ENCODE results near the gene DLG2.
"Not testable (repeated sequence)": the region's sequence is repeated elsewhere in the genome, so short reads cannot be mapped to it uniquely, and the experiment has no call there.

DLG2 gene

DNA sequence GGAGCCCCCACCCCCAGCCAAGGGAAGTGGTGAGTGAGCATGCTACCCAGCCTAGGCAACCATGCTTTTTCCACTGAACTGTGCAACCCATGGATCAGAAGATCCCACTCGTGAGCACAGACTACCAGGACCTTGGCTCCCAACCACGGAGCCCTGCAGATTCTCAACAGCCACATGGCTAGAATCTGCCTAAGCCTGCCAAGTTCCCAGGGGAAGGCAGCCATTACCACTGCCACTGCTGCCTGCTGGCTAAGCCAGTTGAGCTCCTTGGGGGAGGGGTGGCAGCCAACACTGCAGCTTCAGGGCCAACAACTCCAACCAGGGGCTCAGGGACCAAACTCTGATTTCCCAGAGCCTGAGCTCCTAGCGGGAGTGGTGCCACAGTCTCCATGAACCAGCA, 195.8 kb downstream of the DLG2 start:
- no peak for DNase-seq

- no peak for DNase-seq
Measured at GRCh38 chr11:85423794-85424193, 203.3 kb downstream of the DLG2 start.

- DNase-seq: no peak
Measured at GRCh38 chr11:85423316-85423715, 203.8 kb downstream of the DLG2 start.

DNA sequence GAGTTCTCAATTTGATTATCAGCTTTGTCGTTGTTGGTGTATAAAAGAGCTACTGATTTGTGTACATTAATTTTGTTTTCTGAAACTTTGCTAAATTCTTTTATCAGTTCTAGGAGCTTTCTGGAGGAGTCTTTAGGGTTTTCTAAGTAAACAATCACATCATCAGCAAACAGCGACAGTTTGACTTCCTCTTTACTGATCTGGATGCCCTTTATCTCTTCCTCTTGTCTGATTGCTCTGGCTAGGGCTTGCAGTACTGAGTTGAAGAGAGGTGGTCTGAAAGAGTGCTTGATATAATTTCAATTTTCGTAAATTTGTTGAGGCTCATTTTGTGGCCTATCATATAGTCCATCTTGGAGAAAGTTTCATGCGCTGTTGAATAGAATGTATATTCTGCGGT, 213.0 kb downstream of the DLG2 start:
- no peak for DNase-seq

GRCh38 chr11:85407648-85408047, 219.5 kb downstream of the DLG2 start:
- no peak for DNase-seq

DNA sequence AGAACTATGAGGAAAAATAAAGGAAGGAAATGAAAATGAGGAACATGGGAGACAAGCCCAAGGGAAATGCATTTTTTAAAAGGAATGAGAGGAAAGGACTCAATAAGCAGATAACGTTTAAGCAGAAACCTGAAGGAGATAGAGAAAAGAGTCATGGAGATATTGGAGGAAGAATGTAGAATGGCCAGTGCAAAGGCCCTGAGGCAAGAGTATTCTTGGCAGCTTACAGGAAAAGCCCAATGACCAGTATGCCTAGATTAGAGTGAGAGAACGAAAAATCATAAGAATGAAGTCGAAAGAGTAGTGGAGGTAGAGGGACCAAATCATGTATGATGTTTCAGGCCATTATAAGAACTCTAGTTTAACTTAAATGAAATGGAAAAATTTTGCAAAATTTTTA, 220.3 kb downstream of the DLG2 start:
- no peak for DNase-seq

GRCh38 chr11:85406316-85406715, 220.8 kb downstream of the DLG2 start:
- no peak for DNase-seq

GRCh38 chr11:85395515-85396055, 231.6 kb downstream of the DLG2 start:
- DNase-seq: not testable (repeated sequence)

- DNase-seq: no peak
Measured at GRCh38 chr11:85394283-85394682, 232.9 kb downstream of the DLG2 start.

DNA sequence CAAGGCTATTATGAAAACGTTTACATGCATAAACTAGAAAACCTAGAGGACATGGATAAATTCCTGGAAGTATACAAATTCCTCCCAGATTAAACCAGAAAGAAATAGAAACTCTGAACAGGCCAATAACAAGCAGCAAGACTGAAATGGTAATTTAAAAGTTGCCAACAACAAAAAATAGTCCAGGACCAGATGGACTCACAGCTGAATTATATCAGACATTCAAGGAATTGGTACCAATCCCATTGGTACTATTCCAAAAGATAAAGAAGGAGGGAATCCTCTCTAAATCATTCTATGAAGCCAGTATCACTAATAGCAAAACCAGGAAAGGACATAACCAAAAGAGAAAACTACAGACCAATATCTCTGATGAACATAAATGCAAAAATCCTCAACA, 236.0 kb downstream of the DLG2 start:
- DNase-seq: no peak

DNA sequence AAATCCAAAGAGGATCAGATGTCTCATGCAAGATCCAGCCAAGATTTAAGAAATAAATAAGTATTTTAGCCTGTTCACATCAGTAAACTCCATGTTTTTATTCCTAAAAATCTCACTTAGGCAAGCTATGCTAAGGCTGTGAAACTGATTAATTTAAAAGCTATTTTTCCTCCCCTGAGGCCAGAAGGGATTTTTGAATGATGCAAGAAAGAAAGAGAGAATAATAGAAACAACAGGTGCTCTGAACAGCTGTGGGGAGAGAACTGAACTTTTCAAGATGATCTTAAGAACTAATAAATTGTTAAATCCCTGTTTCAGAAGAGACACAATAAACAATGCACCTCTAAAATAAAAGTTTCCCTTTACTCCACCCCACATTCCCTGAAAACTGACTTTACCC, 241.6 kb downstream of the DLG2 start:
- no peak for DNase-seq

DNA sequence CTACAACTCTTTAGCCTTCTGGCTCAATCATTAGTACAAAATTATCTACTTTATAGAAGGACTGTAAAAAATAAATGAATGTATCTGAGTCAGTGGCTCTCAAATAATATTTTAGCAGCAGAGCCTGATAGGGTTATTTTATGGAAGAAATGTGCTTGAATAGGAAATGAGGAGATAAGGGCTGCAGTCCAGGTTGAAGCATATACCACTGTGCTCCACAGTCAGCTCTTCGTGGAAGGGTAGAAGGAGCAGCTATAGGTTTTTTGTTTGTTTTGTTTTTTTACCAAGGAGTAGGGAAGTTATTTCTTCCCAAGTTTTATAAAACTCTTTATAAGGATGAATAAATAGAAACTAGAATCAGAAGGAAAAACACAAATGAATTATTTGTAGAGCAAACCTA, 242.0 kb downstream of the DLG2 start:
- no peak for DNase-seq

DNA sequence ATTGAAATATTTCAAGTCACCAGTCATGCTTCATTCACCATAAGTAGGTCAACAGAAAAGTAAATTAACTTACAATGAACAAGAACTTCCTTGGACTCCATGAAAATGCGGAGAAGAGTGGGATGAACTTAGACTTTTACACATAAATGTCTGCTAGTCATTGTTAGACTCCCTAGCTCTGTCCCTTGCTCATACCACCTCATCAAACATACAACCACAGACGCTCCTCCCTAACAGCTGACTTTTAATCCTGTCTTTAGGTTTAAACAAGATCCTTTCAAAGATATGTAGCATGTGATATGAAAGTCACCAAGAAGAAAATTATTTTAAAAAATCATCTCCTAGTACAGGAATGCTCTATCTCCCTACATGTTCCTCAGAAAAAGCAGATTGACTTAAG, 248.1 kb downstream of the DLG2 start:
- no peak for DNase-seq

GRCh38 chr11:85377901-85378300, 249.2 kb downstream of the DLG2 start:
- no peak for DNase-seq

GRCh38 chr11:85359859-85360258, 267.3 kb downstream of the DLG2 start:
- DNase-seq: no peak

GRCh38 chr11:85355921-85356320, 271.2 kb downstream of the DLG2 start:
- no peak for DNase-seq

GRCh38 chr11:85349539-85349938, 277.6 kb downstream of the DLG2 start:
- not testable (repeated sequence) for DNase-seq

GRCh38 chr11:85348945-85349344, 278.2 kb downstream of the DLG2 start:
- DNase-seq: no peak

DNA sequence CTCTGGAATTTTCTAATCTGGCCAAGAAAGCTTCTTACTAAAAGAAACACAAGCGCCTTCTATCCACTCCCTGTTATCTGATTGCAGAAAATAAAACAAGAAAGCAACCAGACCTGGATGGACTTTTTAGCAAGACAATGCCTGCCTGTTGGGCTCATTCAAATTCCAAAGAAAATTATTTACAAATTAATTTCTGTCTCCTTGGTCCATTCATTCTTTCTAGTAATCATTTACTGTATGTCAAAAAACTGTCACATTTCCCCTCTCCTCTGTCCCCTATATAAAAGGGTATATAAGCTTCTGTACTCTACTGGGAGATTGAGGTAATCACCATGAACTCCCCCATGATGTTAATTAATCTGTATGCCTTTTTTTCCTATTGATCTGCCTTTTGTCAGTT, 279.9 kb downstream of the DLG2 start:
- no peak for DNase-seq

DNA sequence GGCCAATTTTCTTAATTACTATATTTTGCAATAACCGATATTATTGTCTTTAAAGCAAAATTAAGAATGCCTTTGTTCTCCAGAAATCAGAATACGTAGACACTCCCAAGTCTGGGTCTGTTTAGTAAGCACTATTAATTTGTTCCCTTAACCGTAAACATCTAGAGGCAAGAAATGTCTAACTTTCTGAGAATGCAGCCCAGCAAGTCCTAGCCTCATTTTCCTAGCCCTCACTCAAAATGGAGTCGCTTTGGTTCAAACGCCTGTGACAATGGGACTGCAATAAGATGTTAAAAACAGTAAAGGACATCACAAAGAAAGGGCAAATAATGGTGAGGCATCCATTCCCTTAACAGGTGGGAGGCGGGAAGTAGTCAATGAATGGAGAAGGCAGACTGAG, 280.7 kb downstream of the DLG2 start:
- no peak for DNase-seq

DNA sequence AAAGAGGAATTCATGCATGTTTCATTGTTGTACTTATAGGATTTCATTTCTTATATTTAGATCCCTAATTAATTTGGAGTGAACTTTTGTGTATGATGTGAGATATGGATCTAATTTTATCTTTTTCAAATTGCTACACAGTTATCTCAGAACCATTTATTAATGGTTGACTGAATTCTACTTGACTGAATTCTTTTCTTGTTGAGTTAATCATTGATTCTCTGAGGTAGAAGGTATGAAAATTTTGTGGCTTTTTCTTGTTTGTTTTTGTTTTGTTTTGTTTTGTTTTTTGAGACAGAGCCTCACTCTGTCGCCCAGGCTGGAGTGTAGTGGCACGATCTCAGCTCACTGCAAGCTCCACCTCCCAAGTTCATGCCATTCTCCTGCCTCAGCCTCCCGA, 286.3 kb downstream of the DLG2 start:
- not testable (repeated sequence) for DNase-seq

GRCh38 chr11:85318573-85318972, 308.6 kb downstream of the DLG2 start:
- no peak for DNase-seq

- peak; percentile 3 to 34 for DNase-seq
Measured at GRCh38 chr11:85316967-85317366, 310.2 kb downstream of the DLG2 start.

- no peak for DNase-seq
Measured at GRCh38 chr11:85313741-85314140, 313.4 kb downstream of the DLG2 start.

DNA sequence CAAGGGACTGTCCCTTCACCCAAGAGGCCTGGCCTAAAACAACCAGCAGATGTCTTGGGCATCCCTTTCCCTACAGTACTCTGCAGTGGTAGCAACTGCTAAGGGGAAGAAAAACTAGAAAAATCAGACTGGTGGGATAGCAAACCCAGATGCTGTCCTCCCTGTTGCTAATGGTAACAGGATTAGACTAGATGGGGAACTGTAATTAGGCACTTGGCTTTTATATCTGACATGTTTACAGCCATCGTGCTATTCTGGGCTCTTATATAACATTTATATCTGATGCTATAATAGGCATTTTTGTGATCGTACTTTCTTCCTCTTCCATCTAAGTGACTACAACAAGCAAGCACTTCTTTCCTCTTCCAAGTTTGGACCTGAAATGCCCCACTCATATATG, 316.7 kb downstream of the DLG2 start:
- DNase-seq: no peak

DNA sequence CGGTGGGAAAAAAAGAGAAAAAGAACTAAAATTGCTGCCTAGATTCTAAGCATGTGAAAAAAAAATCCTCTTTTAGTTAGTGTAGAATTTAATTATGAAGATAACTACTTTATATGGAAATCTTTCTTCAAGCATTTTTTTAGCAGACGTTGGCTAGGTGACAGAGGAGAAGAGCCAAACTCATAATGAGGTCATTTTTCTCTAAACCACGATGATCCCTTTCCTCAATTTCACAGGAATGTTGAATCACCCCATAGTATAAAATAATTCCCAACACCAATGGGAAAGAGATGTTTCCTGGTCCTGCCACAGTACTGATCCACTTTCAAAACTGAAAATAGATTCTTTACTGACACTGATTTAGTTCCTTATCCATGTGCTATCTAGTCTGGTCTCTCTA, 319.8 kb downstream of the DLG2 start:
- DNase-seq: no peak

Measured in CD4-positive, alpha-beta T cell treated with Interleukin-1 beta for 1 hour (primary cell).